IMR-90 (cell line): Measurements from ENCODE around the gene SPZ1. TPM values are rescaled to one million over a fixed set of nuclear protein-coding genes. Genes with fewer than 3 reads are reported as not detected.

Source experiments
- ATAC-seq: fragments of 200-7000 bp; cut with Tn5 transposase; 2 replicates; pipeline ENCODE4 v1.9.1; 2020; ENCODE audit warnings: low read depth, mild to moderate bottlenecking, moderate library complexity
- BruUV-seq: library from RNA; stranded (reverse); fragments of 400-500 nt; replicated peaks from 2 replicates; lab custom pipeline; 2021; lab: Mats Ljungman, UMichigan
- CTCF ChIA-PET: fragments of 300-600 bp; formaldehyde crosslinking; extraction: SDS; loops from one replicate; lab custom pipeline; 2021; ENCODE audit warnings: antibody characterized with exemption; lab: Yijun Ruan, JAX
- POLR2A ChIA-PET: fragments of 300-600 bp; sonication (Branson Sonifier 250); formaldehyde crosslinking; loops from one replicate; lab custom pipeline; 2022; ENCODE audit warnings: antibody characterized with exemption; ENCODE audit not compliant: unreplicated experiment; lab: Charles Lee
- DNase-seq: peaks from one replicate; pipeline ENCODE4 v3.0.0; 2013
- H2AFZ ChIP-seq: replicated peaks from 2 replicates; pipeline ENCODE3; 2013; ENCODE audit warnings: low read length, mild to moderate bottlenecking; ENCODE audit not compliant: poor library complexity
- H2AK5ac ChIP-seq: 2 replicates; pipeline ENCODE4 v1.6.1; 2013; ENCODE audit warnings: low read depth, low read length, inconsistent platforms
- H2AK9ac ChIP-seq: replicated peaks from 2 replicates; pipeline ENCODE3; 2013; ENCODE audit warnings: mild to moderate bottlenecking, low read depth, low read length, moderate library complexity; ENCODE audit not compliant: poor library complexity
- H2BK120ac ChIP-seq: 2 replicates; pipeline ENCODE4 v1.6.1; 2013; ENCODE audit warnings: low read depth, low read length, inconsistent platforms
- H2BK15ac ChIP-seq: 3 replicates; pipeline ENCODE4 v1.6.1; 2013; ENCODE audit warnings: low read depth, low read length, inconsistent platforms
- H2BK20ac ChIP-seq: 2 replicates; pipeline ENCODE4 v1.6.1; 2013; ENCODE audit warnings: low read depth, mild to moderate bottlenecking, inconsistent platforms, low read length, moderate library complexity
- H2BK5ac ChIP-seq: 2 replicates; pipeline ENCODE4 v1.6.1; 2013; ENCODE audit warnings: mild to moderate bottlenecking, low read depth, low read length, inconsistent platforms; ENCODE audit not compliant: poor library complexity, severe bottlenecking
- H3K14ac ChIP-seq: replicated peaks from 2 replicates; pipeline ENCODE4 v1.6.1; 2013; ENCODE audit warnings: low read depth, low read length, inconsistent platforms
- H3K18ac ChIP-seq: 2 replicates; pipeline ENCODE4 v1.6.1; 2013; ENCODE audit warnings: low read depth, low read length, control low read depth
- H3K23ac ChIP-seq: 2 replicates; pipeline ENCODE4 v1.6.1; 2013; ENCODE audit warnings: low read depth, low read length, inconsistent platforms
- H3K27ac ChIP-seq: 2 replicates; pipeline ENCODE4 v1.5.1; 2013; ENCODE audit warnings: mild to moderate bottlenecking, control low read depth, low read length; ENCODE audit not compliant: insufficient read depth
- H3K27me3 ChIP-seq: 2 replicates; pipeline ENCODE4 v1.6.1; 2013; ENCODE audit warnings: low read length; ENCODE audit not compliant: control insufficient read depth, insufficient read depth
- H3K36me3 ChIP-seq: 2 replicates; pipeline ENCODE4 v1.6.1; 2013; ENCODE audit warnings: low read length, mixed read lengths; ENCODE audit not compliant: control insufficient read depth, insufficient read depth
- H3K4ac ChIP-seq: 2 replicates; pipeline ENCODE4 v1.6.1; 2013; ENCODE audit warnings: low read depth, low read length, inconsistent platforms
- H3K4me1 ChIP-seq: 2 replicates; pipeline ENCODE4 v1.6.1; 2013; ENCODE audit warnings: low read length, mixed read lengths; ENCODE audit not compliant: control insufficient read depth, insufficient read depth
- H3K4me2 ChIP-seq: 2 replicates; pipeline ENCODE4 v1.6.1; 2013; ENCODE audit warnings: low read depth, mild to moderate bottlenecking, control low read depth, low read length, moderate library complexity
- H3K4me3 ChIP-seq: 2 replicates; pipeline ENCODE4 v1.5.1; 2013; ENCODE audit warnings: low read depth, mild to moderate bottlenecking, control low read depth, low read length, moderate library complexity; ENCODE audit not compliant: insufficient read depth
- H3K56ac ChIP-seq: 2 replicates; pipeline ENCODE4 v1.6.1; 2013; ENCODE audit warnings: low read length, inconsistent platforms; ENCODE audit not compliant: insufficient read depth; ENCODE audit errors: extremely low read depth
- H3K79me1 ChIP-seq, 2 experiments: 2 replicates each; pipeline ENCODE4 v1.6.1; 2013; ENCODE audit warnings: low read length in 2 of 2, inconsistent platforms in 1 of 2, low read depth in 1 of 2
- H3K9ac ChIP-seq: 2 replicates; pipeline ENCODE4 v1.6.1; 2013; ENCODE audit warnings: low read depth, low read length, control low read depth
- H3K9me1 ChIP-seq: 2 replicates; pipeline ENCODE4 v1.6.1; 2013; ENCODE audit warnings: low read length, inconsistent platforms; ENCODE audit not compliant: insufficient read depth
- H3K9me3 ChIP-seq: 2 replicates; pipeline ENCODE4 v1.6.1; 2013; ENCODE audit warnings: low read length; ENCODE audit not compliant: control insufficient read depth, insufficient read depth
- H4K20me1 ChIP-seq: 2 replicates; pipeline ENCODE4 v1.6.1; 2013; ENCODE audit warnings: low read length, inconsistent platforms; ENCODE audit not compliant: insufficient read depth
- H4K5ac ChIP-seq: 2 replicates; pipeline ENCODE4 v1.6.1; 2013; ENCODE audit warnings: mild to moderate bottlenecking, low read depth, low read length, control low read depth
- H4K8ac ChIP-seq, 2 experiments: 2 replicates each; pipeline ENCODE4 v1.6.1; 2013; ENCODE audit warnings: low read depth in 2 of 2, low read length in 2 of 2, control low read depth in 1 of 2, inconsistent platforms in 1 of 2
- H4K91ac ChIP-seq: 2 replicates; pipeline ENCODE4 v1.6.1; 2013; ENCODE audit warnings: low read depth, low read length, inconsistent platforms; ENCODE audit not compliant: insufficient read depth
- BHLHE40 ChIP-seq: fragments of 150-350 bp; IDR thresholded peaks from 2 replicates; pipeline ENCODE4 v1.6.1; 2016; ENCODE audit warnings: mild to moderate bottlenecking, low read depth, low read length
- CHD1 ChIP-seq: IDR thresholded peaks from 2 replicates; pipeline ENCODE4 v1.6.1; 2012; ENCODE audit warnings: low read depth, low read length, improper control_type of control experiment
- ELK1 ChIP-seq: fragments of 150-350 bp; IDR thresholded peaks from 2 replicates; pipeline ENCODE4 v1.6.1; 2016; ENCODE audit warnings: low read depth, mild to moderate bottlenecking, low read length, moderate library complexity, borderline replicate concordance
- FOS ChIP-seq: fragments of 150-350 bp; IDR thresholded peaks from 2 replicates; pipeline ENCODE4 v1.6.1; 2016; ENCODE audit warnings: low read depth, low read length
- MAFK ChIP-seq: IDR thresholded peaks from 2 replicates; pipeline ENCODE4 v1.6.1; 2012; ENCODE audit warnings: low read depth, low read length, improper control_type of control experiment
- MXI1 ChIP-seq: IDR thresholded peaks from 2 replicates; pipeline ENCODE4 v1.6.1; 2012; ENCODE audit warnings: low read depth, mild to moderate bottlenecking, low read length, moderate library complexity, borderline replicate concordance
- NFE2L2 ChIP-seq: fragments of 150-350 bp; IDR thresholded peaks from 2 replicates; pipeline ENCODE4 v1.6.1; 2016; ENCODE audit warnings: low read depth, mild to moderate bottlenecking, low read length
- RAD21 ChIP-seq: IDR thresholded peaks from 2 replicates; pipeline ENCODE4 v1.6.1; 2012; ENCODE audit warnings: low read length, improper control_type of control experiment
- RCOR1 ChIP-seq: IDR thresholded peaks from 2 replicates; pipeline ENCODE4 v1.6.1; 2012; ENCODE audit warnings: mild to moderate bottlenecking, low read length, improper control_type of control experiment; ENCODE audit not compliant: insufficient replicate concordance
- RFX5 ChIP-seq: IDR thresholded peaks from 2 replicates; pipeline ENCODE4 v1.8.0; 2012; ENCODE audit warnings: low read depth, mild to moderate bottlenecking, low read length, moderate library complexity
- SMC3 ChIP-seq: fragments of 150-350 bp; IDR thresholded peaks from 2 replicates; pipeline ENCODE4 v1.6.1; 2016; ENCODE audit warnings: low read depth, mild to moderate bottlenecking, antibody characterized with exemption, low read length, moderate library complexity
- WGBS, 2 experiments: methylation state at CpG; one replicate each; pipeline versions ENCODE4 v1.1.5 to v1.1.7; 2013; ENCODE audit warnings: missing lambda C conversion rate in 2 of 2; ENCODE audit not compliant: insufficient read length in 1 of 2; ENCODE audit errors: extremely low coverage in 2 of 2; 5-methylcytosine and 5-hydroxymethylcytosine counted together
- dilution Hi-C: fragments of 300-500 bp; cut with HindIII; formaldehyde crosslinking; loops from one replicate; pipeline ENCODE4 v1.14.3; 2018; ENCODE audit warnings: low sequenced_read_pairs; ENCODE audit not compliant: unreplicated experiment
- in situ Hi-C: fragments of 300-500 bp; cut with MboI; formaldehyde crosslinking; loops from 3 replicates; pipeline ENCODE4 v1.14.3; 2019; ENCODE audit warnings: low sequenced_read_pairs, inconsistent platforms, mixed read lengths
- intact Hi-C: fragments of 100-400 bp; cut with micrococcal nuclease; formaldehyde crosslinking; loops from 2 replicates; pipeline ENCODE4 v1.10.0; 2022
- polyA plus RNA-seq, 3 experiments: library from polyadenylated mRNA; depleted of rRNA; stranded (reverse); fragments of >200 nt; gene quantifications; 2 replicates each; pipeline ENCODE4 v1.2.3, GENCODE V29; 2012; ENCODE audit warnings: low replicate concordance in 1 of 3
- total RNA-seq: library from RNA; depleted of rRNA; stranded (reverse); fragments of >200 nt; gene quantifications from 2 replicates; pipeline ENCODE4 v1.2.3, GENCODE V29; 2012
- TF ChIP-seq, protein P1 (sequence below): fragments of 150-350 bp; IDR thresholded peaks from 2 replicates; pipeline ENCODE4 v1.6.1; 2017; ENCODE audit warnings: mild to moderate bottlenecking, antibody characterized with exemption, low read length, low read depth

The SPZ1 gene
- total and polyA plus RNA-seq, 2 of the 4 experiments (the other 2 are of a cell fraction): not detected

GRCh38 chr5:80355686-80356085, 35.9 kb downstream of the SPZ1 start:
- no peak overlapping the region for H4K5ac ChIP-seq
- H3K9ac ChIP-seq: no peak overlapping the region
- no peak overlapping the region for H4K8ac ChIP-seq
- no peak overlapping the region for H2AK5ac ChIP-seq
- ATAC-seq: no peak
- H2BK20ac ChIP-seq: no peak overlapping the region
- H3K4me2 ChIP-seq: no peak overlapping the region
- no peak overlapping the region for H3K56ac ChIP-seq
- H2BK120ac ChIP-seq: no peak overlapping the region
- H3K36me3 ChIP-seq: no peaks in the 10 kb centered on the region
- TF ChIP-seq RAD21: no peak
- TF ChIP-seq MXI1: no peak
- TF ChIP-seq, protein P1, sequence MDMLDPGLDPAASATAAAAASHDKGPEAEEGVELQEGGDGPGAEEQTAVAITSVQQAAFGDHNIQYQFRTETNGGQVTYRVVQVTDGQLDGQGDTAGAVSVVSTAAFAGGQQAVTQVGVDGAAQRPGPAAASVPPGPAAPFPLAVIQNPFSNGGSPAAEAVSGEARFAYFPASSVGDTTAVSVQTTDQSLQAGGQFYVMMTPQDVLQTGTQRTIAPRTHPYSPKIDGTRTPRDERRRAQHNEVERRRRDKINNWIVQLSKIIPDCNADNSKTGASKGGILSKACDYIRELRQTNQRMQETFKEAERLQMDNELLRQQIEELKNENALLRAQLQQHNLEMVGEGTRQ: no peak
- TF ChIP-seq CHD1: no peak
- no peak for TF ChIP-seq BHLHE40
- no peak for TF ChIP-seq SMC3
- no peak for TF ChIP-seq FOS
- no peak for TF ChIP-seq RCOR1
- no peak for TF ChIP-seq MAFK
- TF ChIP-seq RFX5: no peak
- no peak for TF ChIP-seq ELK1
- no peak for TF ChIP-seq NFE2L2
- POLR2A ChIA-PET: no interaction called here
- dilution Hi-C loops: no loop called here
- H3K14ac ChIP-seq: no peak overlapping the region
- no peak overlapping the region for H3K4me3 ChIP-seq
- WGBS, 2 experiments: no CpG with 5 or more reads among the region's 4 CpGs
- no peak overlapping the region for H3K4ac ChIP-seq
- DNase-seq: no peak
- H3K9me3 ChIP-seq: no peaks in the 10 kb centered on the region
- H3K4me1 ChIP-seq: no peaks in the 10 kb centered on the region
- H2AFZ ChIP-seq: no peak overlapping the region
- no peak overlapping the region for H3K18ac ChIP-seq
- CTCF ChIA-PET: no interaction called here
- H3K27me3 ChIP-seq: no peaks in the 10 kb centered on the region
- in situ Hi-C loops: no loop called here
- H4K20me1 ChIP-seq: no peaks in the 10 kb centered on the region
- no TSS peak for BruUV-seq
- H3K79me1 ChIP-seq: no peaks in the 10 kb centered on the region
- no peak overlapping the region for H2BK5ac ChIP-seq
- no peak overlapping the region for H2BK15ac ChIP-seq
- no peak overlapping the region for H2AK9ac ChIP-seq
- intact Hi-C loops: no loop called here
- no peaks in the 10 kb centered on the region for H3K9me1 ChIP-seq
- no peak overlapping the region for H3K27ac ChIP-seq
- no peak overlapping the region for H4K91ac ChIP-seq
- H3K23ac ChIP-seq: no peak overlapping the region
